Measurements from ENCODE around the gene YES1. TPM values are rescaled to one million over a fixed set of nuclear protein-coding genes. Genes with fewer than 3 reads are reported as not detected.

YES1 gene
- total RNA-seq, 2 donors from 2014 or later, result 62.8 to 78.8 TPM

GRCh38 chr18:676736-677135, 135.3 kb downstream of the YES1 start:
- Histone ChIP-seq H3K4me1 (ENCODE audit: control insufficient read depth, insufficient read depth, low read length) (no peaks in the 10 kb centered on the region), H3K27ac (ENCODE audit: low read depth, low read length) (no peak overlapping the region), H3K9ac (ENCODE audit: extremely low read depth, low read length, poor library complexity, severe bottlenecking) (no peak overlapping the region), H3K27me3 (ENCODE audit: control insufficient read depth, insufficient read depth, low read length, poor library complexity, severe bottlenecking) (no peaks in the 10 kb centered on the region), H3K9me3 (ENCODE audit: control insufficient read depth, low read length) (no peaks in the 10 kb centered on the region), H3K36me3 (ENCODE audit: control insufficient read depth, insufficient read depth, low read length) (peaks cover 63% of the 10 kb centered on the region), H3K4me3 (ENCODE audit: low read length) (no peak overlapping the region)
- H3K4me1 Mint-ChIP-seq, result no peaks in the 10 kb centered on the region
- no peaks in the 10 kb centered on the region for H3K9me3 Mint-ChIP-seq
- H3K27ac Mint-ChIP-seq, result no peak overlapping the region
- DNase-seq, result no peak
- no peak for TF ChIP-seq CTCF (conservative IDR thresholded peaks at IDR 0.05)
- H3K36me3 Mint-ChIP-seq (ENCODE audit: low read depth), result peaks cover 65% of the 10 kb centered on the region
- no peaks in the 10 kb centered on the region for H3K27me3 Mint-ChIP-seq (ENCODE audit: insufficient read depth)
- H3K4me3 Mint-ChIP-seq, result no peak overlapping the region
- 81 to 96% methylated on average over 3 of the region's 3 CpGs for WGBS, 2 experiments (ENCODE audit: insufficient coverage in 1 of 2, insufficient read length in 1 of 2)

DNA sequence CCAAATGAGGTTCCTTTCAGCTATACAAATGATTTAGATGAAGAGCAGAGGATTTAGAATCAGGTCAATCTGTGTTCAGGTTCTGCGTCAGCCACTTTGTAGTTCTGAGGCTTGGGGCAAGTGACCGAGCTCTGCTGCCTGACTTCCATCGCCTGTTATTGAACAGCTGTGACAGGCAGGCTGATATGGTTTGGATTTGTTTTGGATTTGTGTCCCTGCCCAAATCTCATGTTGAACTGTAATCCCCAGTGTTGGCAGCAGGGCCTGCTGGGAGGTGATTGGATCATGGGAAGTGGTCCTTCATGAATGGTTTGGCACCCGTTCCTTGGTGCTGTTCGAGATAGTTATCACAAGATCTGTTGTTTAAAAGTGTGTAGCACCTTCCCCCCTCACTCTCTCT, 136.0 kb downstream of the YES1 start:
- Histone ChIP-seq H3K9me3 (ENCODE audit: control insufficient read depth, low read length) (no peaks in the 10 kb centered on the region), H3K9ac (ENCODE audit: extremely low read depth, low read length, poor library complexity, severe bottlenecking) (no peak overlapping the region), H3K27ac (ENCODE audit: low read depth, low read length) (no peak overlapping the region), H3K36me3 (ENCODE audit: control insufficient read depth, insufficient read depth, low read length) (peaks cover 67% of the 10 kb centered on the region), H3K4me3 (ENCODE audit: low read length) (no peak overlapping the region), H3K27me3 (ENCODE audit: control insufficient read depth, insufficient read depth, low read length, poor library complexity, severe bottlenecking) (no peaks in the 10 kb centered on the region), H3K4me1 (ENCODE audit: control insufficient read depth, insufficient read depth, low read length) (no peaks in the 10 kb centered on the region)
- Mint-ChIP-seq H3K27me3 (ENCODE audit: insufficient read depth) (no peaks in the 10 kb centered on the region), H3K27ac (no peak overlapping the region), H3K4me3 (no peak overlapping the region), H3K9me3 (no peaks in the 10 kb centered on the region), H3K4me1 (no peaks in the 10 kb centered on the region), H3K36me3 (ENCODE audit: low read depth) (peaks cover 64% of the 10 kb centered on the region)
- TF ChIP-seq CTCF (conservative IDR thresholded peaks at IDR 0.05), result no peak
- WGBS, 2 experiments (ENCODE audit: insufficient coverage in 1 of 2, insufficient read length in 1 of 2), result 95 to 100% methylated on average over 2 to 5 of the region's 5 CpGs
- DNase-seq, result peak; percentile 33

DNA sequence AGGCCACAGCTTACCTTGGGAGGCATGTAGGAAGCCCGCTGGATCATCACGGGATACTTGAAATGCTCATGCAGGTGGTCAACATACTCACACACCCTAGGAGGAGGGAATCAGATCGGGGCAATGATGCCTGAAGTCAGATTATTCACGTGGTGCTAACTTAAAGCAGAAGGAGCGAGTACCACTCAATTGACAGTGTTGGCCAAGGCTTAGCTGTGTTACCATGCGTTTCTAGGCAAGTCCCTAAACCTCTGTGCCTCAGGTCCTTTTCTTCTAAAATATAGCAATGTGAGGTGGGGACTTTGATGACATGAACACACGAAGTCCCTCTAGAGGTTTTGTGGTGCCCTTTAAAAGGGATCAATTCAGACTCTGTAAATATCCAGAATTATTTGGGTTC, 136.7 kb downstream of the YES1 start:
- H3K9me3 Mint-ChIP-seq, result no peaks in the 10 kb centered on the region
- peaks cover 73% of the 10 kb centered on the region for H3K36me3 ChIP-seq (ENCODE audit: control insufficient read depth, insufficient read depth, low read length)
- H3K4me3 Mint-ChIP-seq, result no peak overlapping the region
- H3K4me1 ChIP-seq (ENCODE audit: control insufficient read depth, insufficient read depth, low read length), result no peaks in the 10 kb centered on the region
- H3K27ac ChIP-seq (ENCODE audit: low read depth, low read length), result no peak overlapping the region
- H3K27me3 ChIP-seq (ENCODE audit: control insufficient read depth, insufficient read depth, low read length, poor library complexity, severe bottlenecking), result no peaks in the 10 kb centered on the region
- no peaks in the 10 kb centered on the region for H3K9me3 ChIP-seq (ENCODE audit: control insufficient read depth, low read length)
- WGBS, 2 experiments (ENCODE audit: insufficient coverage in 1 of 2, insufficient read length in 1 of 2), result 94% methylated on average over 3 to 7 of the region's 7 CpGs
- peak; percentile 30 for DNase-seq
- peaks cover 69% of the 10 kb centered on the region for H3K36me3 Mint-ChIP-seq (ENCODE audit: low read depth)
- no peak for TF ChIP-seq CTCF (conservative IDR thresholded peaks at IDR 0.05)
- no peak overlapping the region for H3K4me3 ChIP-seq (ENCODE audit: low read length)
- no peak overlapping the region for H3K27ac Mint-ChIP-seq
- H3K27me3 Mint-ChIP-seq (ENCODE audit: insufficient read depth), result no peaks in the 10 kb centered on the region
- H3K4me1 Mint-ChIP-seq, result no peaks in the 10 kb centered on the region
- H3K9ac ChIP-seq (ENCODE audit: extremely low read depth, low read length, poor library complexity, severe bottlenecking), result no peak overlapping the region

Data from endodermal cell (in vitro differentiated cells).